GM03348 (cell line): Measurements from ENCODE around the gene SARNP.

ENCODE experiments used
- DNase-seq: peaks from one replicate; pipeline ENCODE4 v3.0.0; 2012; ENCODE audit warnings: low spot score

Gene SARNP

GRCh38 chr12:55724226-55724939, 93.1 kb downstream of the SARNP start:
- peak; percentile 53 for DNase-seq

- no peak for DNase-seq
These were observed 93.9 kb downstream of the SARNP start for GRCh38 chr12:55723516-55724225.

- no peak for DNase-seq
These were observed 94.6 kb downstream of the SARNP start for GRCh38 chr12:55722948-55723347.

DNA sequence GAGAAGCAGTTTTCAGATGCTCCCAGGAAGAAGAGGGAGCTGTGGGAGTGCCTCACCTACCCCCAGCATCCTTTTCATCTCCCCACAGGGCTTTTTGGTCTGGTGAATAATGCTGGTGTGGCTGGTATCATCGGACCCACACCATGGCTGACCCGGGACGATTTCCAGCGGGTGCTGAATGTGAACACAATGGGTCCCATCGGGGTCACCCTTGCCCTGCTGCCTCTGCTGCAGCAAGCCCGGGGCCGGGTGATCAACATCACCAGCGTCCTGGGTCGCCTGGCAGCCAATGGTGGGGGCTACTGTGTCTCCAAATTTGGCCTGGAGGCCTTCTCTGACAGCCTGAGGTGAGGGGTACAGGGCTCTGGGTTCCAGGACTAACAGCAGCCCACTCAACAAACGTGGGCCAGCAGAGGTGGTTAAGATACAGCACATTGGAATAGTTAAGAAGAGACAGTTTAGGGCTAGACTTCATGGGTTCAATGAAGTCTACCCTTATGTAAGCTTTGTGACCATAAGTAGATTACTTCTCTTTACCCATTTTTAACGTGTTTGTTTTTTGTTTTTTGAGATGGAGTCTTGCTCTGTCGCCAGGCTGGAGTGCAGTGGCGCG, 95.8 kb downstream of the SARNP start:
- no peak for DNase-seq

DNA sequence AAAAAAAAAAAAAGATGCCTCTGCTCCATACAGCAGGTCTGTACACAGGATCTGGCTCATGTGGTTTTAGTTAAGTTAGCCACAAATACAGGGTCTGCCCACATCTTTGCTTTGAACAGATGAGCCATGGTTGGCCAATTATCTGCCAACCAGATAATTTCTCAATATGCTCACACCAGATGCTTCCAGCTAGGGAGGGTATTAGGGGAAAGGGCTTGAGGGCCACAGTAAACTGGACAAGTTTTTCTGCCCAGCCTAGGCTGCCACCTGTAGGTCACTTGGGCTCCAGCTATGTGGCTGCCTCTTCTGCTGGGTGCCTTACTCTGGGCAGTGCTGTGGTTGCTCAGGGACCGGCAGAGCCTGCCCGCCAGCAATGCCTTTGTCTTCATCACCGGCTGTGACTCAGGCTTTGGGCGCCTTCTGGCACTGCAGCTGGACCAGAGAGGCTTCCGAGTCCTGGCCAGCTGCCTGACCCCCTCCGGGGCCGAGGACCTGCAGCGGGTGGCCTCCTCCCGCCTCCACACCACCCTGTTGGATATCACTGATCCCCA, 96.6 kb downstream of the SARNP start:
- DNase-seq, result peak; percentile 87

- DNase-seq, result peak; percentile 86
These were observed 97.4 kb downstream of the SARNP start, which contains the start of gene RDH5 for GRCh38 chr12:55720071-55720564. RDH5 (plus strand) TSS chr12:55720393; CDS start chr12:55721185, 792 bp downstream.

GRCh38 chr12:55719371-55719770, 98.2 kb downstream of the SARNP start:
- DNase-seq, result no peak

DNA sequence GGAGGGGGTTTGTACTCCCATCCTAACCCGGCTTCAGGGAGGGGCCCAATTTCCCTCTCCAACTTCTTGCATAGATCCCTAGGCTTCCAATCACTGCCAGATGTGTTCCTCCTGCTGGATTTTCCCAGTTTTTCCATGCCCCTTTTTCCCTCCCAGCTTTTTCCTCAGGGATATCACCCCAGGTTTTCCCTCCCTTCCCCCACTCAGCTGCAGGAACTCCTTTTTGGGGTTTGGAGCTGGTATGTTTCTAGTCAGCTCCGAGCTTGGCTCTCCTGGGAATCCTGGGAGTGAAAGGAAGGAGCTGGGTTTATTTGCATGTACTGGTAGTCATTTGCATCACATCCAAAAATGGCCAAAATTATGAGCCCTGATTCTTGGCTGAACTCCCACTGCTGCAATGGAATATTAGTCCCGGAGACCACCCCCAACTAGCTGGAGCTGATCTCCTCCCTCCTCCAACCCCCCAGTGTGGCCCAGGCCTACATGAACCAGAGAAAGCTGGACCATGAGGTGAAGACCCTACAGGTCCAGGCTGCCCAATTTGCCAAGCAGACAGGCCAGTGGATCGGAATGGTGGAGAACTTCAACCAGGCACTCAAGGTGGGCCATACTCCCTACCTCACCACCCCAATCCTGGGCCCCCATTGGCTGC, 98.8 kb downstream of the SARNP start:
- DNase-seq, result no peak

DNA sequence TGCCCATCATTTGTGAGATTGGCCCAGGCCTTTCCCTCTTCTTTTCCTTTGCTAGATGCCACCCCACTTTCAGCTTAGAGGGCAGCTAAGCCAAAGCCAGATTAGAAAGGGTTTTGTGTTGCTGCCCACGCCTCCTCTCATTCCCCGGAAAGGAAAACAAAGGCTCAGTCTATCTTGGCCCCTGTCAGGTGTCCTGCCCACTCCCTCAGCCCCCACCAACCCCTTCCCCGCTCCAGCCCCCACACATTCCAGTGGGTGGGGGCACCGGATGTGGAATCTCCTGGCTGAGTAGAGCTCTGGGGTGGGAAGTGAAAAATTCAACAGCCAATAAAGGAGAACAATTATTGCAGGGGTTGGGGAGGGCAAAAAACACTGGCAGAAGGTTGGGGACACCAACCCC, 99.5 kb downstream of the SARNP start:
- DNase-seq, result no peak

DNA sequence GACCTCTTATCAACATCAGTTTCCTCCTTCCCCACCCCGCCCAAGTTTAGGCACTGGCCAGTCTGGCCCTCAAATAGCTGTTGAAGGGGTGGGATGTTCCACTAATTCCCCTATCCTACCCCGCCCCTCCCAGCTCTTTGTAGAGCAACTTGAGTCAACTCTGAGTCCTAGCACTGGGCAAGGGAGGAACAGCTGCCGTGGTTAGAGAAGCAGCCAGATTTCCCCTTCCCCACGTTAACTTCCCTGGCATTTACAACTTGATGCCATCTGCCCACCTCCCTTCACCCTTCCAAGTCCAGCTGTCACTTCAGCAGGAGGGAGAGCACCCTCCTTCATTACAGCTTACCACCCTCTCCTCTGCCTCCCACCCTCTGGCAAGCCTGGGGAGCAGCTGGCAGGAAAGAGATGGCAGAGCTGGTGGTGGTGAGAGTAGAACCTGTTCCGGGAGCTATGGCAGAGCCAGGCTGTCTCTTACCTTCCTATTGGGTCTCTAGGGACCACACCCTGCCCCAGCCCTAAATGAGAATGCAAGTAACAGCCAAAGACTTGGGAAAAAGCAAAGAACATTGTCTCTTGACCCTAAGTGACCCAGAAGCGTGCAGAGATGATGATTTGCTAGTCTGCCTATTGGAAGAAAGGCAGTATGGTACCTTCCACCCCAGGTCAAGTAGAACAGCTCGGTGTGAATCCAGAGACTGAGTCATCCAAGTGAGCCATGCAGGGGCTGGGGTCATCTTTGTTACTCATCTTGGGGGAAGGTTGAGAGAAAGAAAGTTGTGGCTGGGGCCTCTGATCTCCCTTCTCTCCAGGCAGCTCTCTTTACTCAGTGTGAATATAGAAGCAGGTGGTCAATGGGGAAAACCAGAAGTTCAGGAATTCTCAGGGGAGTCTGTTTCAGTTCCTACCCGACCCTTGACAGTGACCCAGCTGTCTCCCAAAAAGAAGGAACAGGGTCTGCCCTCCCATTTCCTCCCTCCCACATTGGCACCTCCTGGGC, 100.2 kb downstream of the SARNP start:
- DNase-seq, result no peak

- no peak for DNase-seq
These were observed 101.0 kb downstream of the SARNP start for GRCh38 chr12:55716582-55716957.

DNA sequence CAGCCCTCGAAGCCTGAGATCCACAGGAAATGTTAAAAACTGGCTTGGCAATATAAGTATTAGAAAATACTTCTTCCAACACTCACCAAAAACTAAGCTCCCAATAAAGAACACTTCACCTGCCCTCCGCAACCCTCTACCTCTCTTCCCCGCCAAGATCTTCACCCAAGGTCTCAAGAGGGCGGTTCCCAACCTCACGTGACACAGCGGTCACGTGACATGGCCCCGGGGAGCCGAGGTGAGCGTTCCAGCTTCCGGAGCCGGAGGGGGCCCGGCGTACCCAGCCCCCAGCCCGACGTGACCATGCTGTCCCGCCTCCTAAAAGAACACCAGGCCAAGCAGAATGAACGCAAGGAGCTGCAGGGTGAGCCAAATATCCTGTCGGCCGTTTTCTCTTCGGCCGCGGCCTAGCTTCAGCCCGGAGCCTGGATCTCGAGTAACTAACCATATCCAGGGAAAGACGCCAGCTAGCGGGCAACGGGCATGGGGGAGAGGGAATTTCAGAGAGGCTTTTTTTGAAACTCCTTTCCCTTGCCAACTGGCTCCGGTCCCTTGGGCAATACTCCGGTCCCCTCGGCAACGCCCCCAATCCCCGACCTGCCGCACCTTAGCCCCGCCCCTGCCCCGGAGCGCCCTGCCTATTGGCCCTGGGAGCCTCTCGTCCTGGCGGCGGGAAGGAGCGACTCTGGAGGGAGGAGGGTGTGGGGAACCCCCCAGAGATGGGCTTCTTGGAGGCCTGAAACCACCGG, 101.5 kb downstream of the SARNP start, which contains the start of gene BLOC1S1:
Gene BLOC1S1 (plus strand): TSS at position 214 of the 749 bp plus-strand sequence. CDS start 6 bp downstream, at position 220.
- peak; percentile 94 for DNase-seq

- DNase-seq, result no peak
These were observed 102.3 kb downstream of the SARNP start for GRCh38 chr12:55715169-55715764.

GRCh38 chr12:55713721-55714120, 103.8 kb downstream of the SARNP start:
- peak; percentile 82 for DNase-seq

- DNase-seq, result no peak
These were observed 104.7 kb downstream of the SARNP start for GRCh38 chr12:55712700-55713415.

- DNase-seq, result no peak
These were observed 105.6 kb downstream of the SARNP start for GRCh38 chr12:55711786-55712553.

DNA sequence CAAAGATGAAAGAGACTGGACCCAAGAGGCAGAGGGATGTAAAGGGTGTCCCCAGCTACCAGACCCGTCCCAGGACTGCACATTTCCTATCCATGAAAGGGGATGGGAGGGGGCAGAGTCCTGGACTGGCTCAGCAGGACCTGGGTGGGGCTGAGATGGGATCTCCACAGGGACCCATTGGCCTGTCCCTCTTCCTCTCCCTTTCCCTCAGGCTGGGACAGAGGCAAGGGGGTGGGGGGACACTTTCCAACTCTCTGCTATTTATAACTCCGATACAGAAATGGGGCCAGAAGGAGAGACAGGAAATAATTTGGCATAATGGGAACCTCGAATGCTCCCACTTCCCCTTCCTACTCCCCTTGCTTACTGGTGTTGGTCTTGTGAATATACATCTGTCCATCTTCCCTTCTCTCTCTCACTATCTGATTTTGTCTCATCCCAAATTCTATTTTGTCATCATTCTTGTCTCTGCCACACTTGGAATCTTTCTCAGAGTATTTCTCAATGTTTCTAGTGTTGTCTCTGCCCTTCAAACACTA, 108.8 kb downstream of the SARNP start:
- DNase-seq, result no peak
